DMS53 treated with DMSO at 0.1 percent for 48 hours (cell line): ENCODE data around the gene CLDN4.

Experiments
- DNase-seq: peaks from one replicate; lab custom pipeline; 2025; ENCODE audit not compliant: unreplicated experiment; lab: John Stamatoyannopoulos, UW

Gene CLDN4

GRCh38 chr7:73871163-73872011, 40.6 kb downstream of the CLDN4 start:
- DNase-seq: no peak

- no peak for DNase-seq
These were observed 41.5 kb downstream of the CLDN4 start for GRCh38 chr7:73872056-73872908.

- no peak for DNase-seq
These were observed 45.6 kb downstream of the CLDN4 start for GRCh38 chr7:73876361-73876760.

- no peak for DNase-seq
These were observed 46.2 kb downstream of the CLDN4 start for GRCh38 chr7:73876973-73877372.

GRCh38 chr7:73879977-73880681, 49.3 kb downstream of the CLDN4 start:
- DNase-seq: no peak

GRCh38 chr7:73880755-73881328, 50.0 kb downstream of the CLDN4 start:
- no peak for DNase-seq

- DNase-seq: no peak
These were observed 50.7 kb downstream of the CLDN4 start for GRCh38 chr7:73881352-73882046.

GRCh38 chr7:73882047-73882402, 51.2 kb downstream of the CLDN4 start:
- no peak for DNase-seq
